NCI-H748 treated with DMSO at 0.1 percent for 48 hours (cell line): ENCODE measurements around the gene DYNAP.

Source experiments
- DNase-seq: peaks from one replicate; lab custom pipeline; 2025; lab: John Stamatoyannopoulos, UW

DYNAP gene

GRCh38 chr18:54636217-54636616, 45.2 kb downstream of the DYNAP start:
- DNase-seq: no peak

- DNase-seq: no peak
These were observed 50.7 kb downstream of the DYNAP start for GRCh38 chr18:54641734-54642133.

GRCh38 chr18:54647176-54647575, 56.1 kb downstream of the DYNAP start:
- no peak for DNase-seq
